Fibroblast of lung (primary cell): Measurements from ENCODE around the gene WRAP53.

Experiments
- EZH2 ChIP-seq: IDR thresholded peaks from 2 replicates; pipeline ENCODE4 v1.5.1; 2012; ENCODE audit warnings: low read length, control low read depth, mild to moderate bottlenecking; ENCODE audit errors: missing control alignments
- TF ChIP-seq, protein P1 (sequence below), 2 donors: IDR thresholded peaks in 1 of 2; conservative IDR thresholded peaks in 1 of 2; 1 replicate in 1 of 2; 2 replicates in 1 of 2; pipeline ENCODE4 v1.5.1; 2011 to 2012; ENCODE audit warnings: low read length in 2 of 2, control low read depth in 1 of 2, inconsistent platforms in 1 of 2, low read depth in 1 of 2, mild to moderate bottlenecking in 1 of 2

DNA sequence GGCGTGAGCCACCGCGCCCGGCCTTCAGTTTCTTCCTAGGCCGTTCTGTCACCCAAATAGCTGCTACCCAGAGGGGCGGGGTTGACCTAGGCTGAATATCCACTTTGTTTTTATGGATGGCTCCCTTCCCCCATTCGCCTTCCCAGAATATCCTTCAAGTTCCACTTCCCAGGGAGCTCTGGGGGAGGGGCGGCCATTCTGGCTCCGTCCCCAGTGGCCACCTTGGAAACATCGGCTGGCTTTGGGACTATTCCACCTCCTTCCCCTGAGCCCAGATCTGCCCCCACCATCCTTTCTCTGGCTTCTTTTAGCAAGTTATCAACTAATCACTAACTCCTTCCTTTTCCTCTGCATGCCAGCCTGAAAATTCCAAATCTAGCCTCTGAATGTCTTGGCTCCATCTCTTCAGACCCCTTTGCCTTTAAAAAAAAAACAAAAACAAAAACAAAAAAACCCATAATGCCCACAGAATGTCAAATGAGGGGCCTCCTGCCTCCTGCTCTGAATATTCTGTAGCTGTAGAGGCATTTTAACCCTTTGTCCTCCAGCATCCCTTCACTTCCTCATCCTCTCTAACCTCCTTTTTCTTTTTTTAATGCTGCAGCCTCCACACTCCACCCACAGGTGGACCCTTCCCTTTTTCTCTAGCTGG is 31.2 kb upstream of the WRAP53 start:
- TF ChIP-seq, protein P1, sequence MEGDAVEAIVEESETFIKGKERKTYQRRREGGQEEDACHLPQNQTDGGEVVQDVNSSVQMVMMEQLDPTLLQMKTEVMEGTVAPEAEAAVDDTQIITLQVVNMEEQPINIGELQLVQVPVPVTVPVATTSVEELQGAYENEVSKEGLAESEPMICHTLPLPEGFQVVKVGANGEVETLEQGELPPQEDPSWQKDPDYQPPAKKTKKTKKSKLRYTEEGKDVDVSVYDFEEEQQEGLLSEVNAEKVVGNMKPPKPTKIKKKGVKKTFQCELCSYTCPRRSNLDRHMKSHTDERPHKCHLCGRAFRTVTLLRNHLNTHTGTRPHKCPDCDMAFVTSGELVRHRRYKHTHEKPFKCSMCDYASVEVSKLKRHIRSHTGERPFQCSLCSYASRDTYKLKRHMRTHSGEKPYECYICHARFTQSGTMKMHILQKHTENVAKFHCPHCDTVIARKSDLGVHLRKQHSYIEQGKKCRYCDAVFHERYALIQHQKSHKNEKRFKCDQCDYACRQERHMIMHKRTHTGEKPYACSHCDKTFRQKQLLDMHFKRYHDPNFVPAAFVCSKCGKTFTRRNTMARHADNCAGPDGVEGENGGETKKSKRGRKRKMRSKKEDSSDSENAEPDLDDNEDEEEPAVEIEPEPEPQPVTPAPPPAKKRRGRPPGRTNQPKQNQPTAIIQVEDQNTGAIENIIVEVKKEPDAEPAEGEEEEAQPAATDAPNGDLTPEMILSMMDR (conservative IDR thresholded peaks at IDR 0.05 in 1 of 2, IDR thresholded peaks at IDR 0.05 in 1 of 2; ENCODE audit: low read depth in 1 of 2, low read length in 2 of 2), result no peak
- no peak for TF ChIP-seq EZH2
